Pulmonary artery endothelial cell (primary cell): ENCODE results near the gene CFD. TPM values are rescaled to one million over a fixed set of nuclear protein-coding genes. Genes with fewer than 3 reads are reported as not detected.
"Not testable (repeated sequence)": the region's sequence is repeated elsewhere in the genome, so short reads cannot be mapped to it uniquely, and the experiment has no call there.

Experiments
- DNase-seq: peaks from one replicate; pipeline ENCODE4 v3.0.0-alpha.2; 2011; ENCODE audit warnings: low read depth, low spot score
- total RNA-seq: library from RNA; depleted of rRNA; stranded (reverse); fragments of >200 nt; gene quantifications from 2 replicates; pipeline ENCODE4 v1.2.3, GENCODE V29; 2014

The CFD gene
- total RNA-seq = 0.49 and 3.6 TPM in 2 replicates

DNA sequence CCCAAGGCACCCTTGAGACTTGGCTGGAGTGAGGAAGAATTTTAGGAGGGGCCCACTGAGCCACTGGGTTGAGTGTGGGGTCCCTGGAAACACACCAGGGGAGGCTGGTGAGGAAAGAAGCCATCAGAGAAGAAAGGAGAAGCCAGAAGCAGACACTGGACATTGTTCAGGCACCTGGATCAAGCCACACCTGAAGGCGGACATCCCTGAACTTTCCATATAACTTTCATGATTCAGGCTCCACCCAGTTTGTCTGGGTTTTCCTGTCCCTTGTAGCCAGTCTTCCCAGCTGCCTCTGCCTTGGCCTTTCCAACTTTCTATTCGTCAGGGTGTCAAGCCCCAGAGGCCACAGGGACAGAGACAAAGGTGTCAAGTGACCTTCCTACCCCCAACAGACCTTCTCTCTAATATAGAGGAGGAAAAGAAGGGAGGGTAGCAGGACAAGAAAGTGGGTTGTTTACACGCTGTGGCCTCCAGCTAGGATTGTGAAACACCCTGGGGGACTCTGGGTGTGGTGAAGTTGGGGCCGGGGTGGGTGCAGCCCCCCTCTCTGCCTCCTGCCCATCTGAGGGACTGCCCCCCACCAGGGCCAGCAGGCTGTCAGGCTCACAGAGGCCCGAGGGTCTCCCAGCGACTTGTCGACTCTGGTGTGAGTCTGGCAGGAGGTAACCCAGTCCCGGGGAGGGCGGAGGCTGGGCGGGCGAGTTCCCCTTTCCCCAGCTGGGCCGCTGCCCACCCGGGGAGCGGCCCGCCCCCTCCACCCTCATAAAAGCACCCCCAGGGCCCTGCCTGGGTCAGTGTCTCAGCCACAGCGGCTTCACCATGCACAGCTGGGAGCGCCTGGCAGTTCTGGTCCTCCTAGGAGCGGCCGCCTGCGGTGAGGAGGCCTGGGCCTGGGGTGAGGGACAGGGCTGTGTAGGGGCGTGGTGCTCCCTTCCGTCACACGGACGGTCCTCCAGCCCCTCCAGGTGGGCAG lies at the start of gene CFD:
Gene CFD, plus strand, starts transcription at position 797 of the 976 bp plus-strand sequence. Its CDS starts 26 bp downstream, at position 823.
- DNase-seq = no peak

DNA sequence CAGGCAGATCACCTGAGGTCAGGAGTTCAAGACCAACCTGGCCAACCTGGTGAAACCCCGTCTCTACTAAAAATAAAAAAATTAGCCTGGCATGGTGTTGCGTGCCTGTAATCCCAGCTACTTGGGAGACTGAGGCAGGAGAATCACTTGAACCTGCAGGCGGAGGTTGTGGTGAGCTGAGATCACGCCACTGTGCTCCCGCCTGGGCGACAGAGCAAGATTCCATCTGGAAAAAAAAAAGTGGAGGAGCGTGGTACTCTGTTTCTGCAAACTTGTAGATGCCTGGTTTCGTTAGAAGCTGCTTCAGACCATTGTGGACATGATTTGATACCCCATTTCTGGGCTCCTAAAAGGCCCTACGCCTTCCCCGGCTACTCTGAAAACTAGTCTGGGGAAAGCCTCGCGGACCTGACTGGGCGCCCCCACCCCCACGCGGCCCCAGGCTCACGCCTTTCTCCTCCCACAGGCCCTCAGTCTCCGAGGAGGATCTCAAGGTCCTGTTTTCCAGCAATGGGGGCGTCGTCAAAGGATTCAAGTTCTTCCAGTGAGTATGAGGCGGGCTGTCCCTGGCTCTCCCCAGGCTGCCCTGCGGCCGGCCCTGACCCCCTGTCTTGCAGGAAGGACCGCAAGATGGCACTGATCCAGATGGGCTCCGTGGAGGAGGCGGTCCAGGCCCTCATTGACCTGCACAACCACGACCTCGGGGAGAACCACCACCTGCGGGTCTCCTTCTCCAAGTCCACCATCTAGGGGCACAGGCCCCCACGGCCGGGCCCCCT lies 49.2 kb upstream of the CFD start:
- DNase-seq = no peak

DNA sequence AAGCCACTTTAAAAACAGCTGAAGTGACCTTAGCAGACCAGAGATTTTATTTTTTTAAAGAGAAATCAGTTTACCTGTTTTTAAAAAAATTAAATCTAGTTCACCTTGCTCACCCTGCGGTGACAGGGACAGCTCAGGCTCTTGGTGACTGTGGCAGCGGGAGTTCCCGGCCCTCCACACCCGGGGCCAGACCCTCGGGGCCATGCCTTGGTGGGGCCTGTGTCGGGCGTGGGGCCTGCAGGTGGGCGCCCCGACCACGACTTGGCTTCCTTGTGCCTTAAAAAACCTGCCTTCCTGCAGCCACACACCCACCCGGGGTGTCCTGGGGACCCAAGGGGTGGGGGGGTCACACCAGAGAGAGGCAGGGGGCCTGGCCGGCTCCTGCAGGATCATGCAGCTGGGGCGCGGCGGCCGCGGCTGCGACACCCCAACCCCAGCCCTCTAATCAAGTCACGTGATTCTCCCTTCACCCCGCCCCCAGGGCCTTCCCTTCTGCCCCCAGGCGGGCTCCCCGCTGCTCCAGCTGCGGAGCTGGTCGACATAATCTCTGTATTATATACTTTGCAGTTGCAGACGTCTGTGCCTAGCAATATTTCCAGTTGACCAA lies 48.5 kb upstream of the CFD start:
- DNase-seq = no peak

DNA sequence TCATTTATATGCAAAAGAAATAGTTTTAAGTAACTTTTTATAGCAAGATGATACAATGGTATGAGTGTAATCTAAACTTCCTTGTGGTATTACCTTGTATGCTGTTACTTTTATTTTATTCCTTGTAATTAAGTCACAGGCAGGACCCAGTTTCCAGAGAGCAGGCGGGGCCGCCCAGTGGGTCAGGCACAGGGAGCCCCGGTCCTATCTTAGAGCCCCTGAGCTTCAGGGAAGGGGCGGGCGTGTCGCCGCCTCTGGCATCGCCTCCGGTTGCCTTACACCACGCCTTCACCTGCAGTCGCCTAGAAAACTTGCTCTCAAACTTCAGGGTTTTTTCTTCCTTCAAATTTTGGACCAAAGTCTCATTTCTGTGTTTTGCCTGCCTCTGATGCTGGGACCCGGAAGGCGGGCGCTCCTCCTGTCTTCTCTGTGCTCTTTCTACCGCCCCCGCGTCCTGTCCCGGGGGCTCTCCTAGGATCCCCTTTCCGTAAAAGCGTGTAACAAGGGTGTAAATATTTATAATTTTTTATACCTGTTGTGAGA lies 47.9 kb upstream of the CFD start:
- no peak for DNase-seq

DNA sequence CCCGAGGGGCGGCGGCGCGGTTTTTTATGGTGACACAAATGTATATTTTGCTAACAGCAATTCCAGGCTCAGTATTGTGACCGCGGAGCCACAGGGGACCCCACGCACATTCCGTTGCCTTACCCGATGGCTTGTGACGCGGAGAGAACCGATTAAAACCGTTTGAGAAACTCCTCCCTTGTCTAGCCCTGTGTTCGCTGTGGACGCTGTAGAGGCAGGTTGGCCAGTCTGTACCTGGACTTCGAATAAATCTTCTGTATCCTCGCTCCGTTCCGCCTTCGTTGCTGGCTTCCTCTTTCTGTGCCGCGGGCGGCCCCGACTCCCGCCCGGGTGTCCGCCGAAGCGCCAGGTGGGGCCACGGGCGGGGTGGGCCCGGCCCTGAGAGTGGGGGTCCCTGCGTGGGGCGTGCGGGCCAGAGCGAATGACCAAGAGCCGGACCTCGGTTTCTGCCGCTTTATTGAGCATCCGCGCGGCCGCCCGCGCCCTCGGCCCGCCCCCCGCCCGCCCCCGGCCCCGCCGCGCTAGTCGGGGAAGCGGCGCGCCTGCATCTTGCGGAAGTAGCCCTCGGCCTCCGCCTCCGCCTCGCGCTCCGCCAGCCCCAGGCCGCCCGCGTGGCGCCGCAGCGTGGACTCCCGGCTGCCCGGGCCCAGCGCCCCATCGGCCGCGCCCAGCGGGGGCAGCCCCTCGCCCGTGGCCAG lies 47.3 kb upstream of the CFD start:
- DNase-seq = no peak

DNA sequence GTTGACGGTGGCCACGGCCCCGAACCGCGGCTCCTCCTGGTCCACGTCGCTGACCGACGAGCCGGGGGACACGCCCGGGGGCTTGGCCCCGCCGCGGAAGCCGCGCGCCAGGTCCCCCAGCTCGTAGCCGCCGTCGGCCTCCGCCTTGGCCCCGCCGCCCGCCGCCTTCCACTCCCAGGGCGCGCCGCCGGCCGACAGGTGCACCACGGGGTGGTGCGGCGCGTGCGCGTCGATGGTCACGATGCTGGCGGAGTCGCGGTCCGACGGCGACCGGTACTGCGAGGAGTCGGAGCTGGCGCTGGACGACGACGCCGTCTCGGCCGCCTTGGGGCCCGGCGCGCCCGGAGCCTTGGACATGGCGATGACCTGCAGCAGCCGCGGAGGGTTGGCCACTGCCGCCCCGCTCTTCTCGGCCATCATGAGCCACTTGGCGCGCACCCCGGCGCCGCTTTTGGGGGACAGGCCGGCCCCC lies 46.7 kb upstream of the CFD start:
- no peak for DNase-seq

DNA sequence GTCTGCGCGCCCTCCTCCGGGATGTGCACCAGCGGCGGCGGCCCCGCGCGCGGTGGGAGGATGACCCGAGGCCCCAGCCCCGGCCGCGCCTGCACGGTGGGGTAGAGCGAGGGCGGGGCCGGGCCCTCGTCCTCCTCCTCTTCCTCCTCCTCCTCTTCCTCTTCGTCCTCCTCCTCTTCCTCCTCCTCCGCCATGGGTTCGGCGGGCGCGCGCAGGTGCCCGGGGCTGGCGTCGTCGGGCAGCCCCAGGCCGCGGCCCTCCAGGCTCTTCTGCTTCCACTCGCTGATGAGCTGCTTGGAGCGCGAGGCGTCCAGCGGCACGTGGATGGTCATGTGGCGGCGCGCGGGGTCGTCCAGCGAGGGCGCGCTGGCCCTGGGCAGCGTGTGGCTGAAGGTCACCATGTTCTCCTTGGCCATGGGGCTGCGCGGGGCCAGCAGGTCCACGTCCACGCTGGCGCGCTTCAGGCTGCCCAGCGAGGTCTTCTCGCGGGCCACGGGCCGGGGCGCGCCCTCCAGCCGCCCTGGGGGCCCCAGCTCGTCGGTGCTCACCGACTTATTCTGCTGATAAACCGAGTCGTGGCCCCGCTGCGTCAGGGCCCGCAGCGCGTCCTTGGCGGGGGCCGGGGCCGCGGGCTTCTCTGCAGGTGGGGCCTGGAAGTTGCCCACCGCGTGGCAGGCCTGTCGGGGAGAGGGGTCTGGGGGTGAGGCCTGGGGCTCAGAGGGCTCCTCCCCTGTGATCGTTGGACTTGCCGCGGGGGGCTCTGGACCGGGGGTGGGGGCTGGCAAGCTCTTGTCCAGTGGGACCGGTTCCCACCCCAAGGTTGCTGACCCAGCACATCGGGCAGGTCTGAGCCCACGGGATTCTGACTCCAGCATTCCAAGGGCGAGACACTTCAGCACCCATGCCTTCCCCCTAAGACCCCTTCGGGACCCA lies 46.0 kb upstream of the CFD start:
- no peak for DNase-seq

DNA sequence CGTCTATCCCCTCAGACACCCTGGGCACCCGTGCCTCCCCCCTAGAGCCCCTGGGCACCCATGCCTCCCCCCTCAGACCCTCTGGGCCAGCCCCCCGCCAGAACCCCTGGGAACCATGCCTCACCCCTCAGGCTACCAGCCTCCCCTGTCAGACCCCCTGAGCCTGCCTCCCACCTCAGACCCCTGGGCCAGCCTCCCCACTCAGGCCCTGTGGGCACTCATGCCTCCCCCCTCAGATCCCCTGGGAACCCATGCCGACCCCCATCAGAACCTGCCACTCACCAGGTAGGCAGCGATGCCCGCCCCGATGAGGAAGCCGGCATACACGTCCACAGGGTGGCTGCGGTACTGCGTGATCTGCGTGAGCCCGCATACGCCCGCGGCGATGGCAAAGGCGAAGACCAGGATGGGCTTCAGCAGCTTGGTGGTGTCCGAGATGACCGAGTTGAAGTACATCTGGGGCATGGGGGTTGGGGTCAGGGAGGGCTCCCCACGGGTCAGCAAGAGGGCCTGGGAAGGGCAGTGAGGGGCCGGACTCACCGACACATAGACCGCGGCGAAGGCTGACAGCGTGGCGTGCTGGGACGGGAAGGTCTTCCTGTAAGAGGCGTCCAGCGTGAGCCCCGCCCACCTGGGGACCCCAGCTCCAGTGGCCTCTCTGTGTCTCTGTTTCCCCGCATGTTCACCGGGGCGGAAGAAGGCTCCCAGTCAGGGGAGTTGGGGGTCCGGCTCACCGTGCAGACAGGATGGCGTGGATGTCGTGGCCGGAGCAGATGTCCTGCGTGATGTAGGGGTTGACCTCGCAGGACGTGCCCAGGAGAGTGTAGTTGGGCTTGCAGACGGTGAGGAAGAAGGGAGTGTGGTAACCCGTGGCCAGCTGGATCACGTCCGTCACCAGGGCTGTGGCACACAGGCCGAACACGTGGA lies 45.0 kb upstream of the CFD start:
- no peak for DNase-seq

DNA sequence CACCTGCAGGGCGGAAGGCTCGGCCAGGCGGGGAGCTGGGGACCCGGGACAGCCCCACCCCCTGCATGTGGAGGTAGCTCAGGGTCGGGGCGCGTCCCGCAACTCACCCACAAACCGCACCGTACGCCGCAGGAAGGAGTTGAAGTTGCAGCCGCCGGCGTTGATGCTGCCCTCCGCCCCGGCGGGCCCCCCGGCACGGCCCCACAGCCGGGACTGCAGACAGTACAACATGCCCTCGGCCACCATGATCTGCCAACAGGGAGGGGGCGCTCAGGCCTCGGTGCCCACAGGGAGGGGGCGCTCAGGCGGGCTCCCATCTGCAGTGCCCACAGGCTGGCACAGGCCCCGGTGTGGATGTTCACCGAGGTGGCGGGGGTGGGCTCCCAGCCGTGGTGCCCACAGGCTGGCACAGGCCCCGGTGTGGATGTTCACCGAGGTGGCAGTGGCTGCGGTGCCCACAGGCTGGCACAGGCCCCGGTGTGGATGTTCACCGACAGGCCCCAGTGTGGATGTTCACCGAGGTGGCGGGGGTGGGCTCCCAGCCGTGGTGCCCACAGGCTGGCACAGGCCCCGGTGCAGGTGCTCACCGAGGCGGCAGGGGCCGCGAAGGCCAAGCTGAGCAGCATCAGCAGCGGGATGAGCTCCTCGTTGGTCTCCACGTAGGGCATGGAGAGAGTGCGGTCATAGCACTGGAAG lies 44.2 kb upstream of the CFD start:
- no peak for DNase-seq

DNA sequence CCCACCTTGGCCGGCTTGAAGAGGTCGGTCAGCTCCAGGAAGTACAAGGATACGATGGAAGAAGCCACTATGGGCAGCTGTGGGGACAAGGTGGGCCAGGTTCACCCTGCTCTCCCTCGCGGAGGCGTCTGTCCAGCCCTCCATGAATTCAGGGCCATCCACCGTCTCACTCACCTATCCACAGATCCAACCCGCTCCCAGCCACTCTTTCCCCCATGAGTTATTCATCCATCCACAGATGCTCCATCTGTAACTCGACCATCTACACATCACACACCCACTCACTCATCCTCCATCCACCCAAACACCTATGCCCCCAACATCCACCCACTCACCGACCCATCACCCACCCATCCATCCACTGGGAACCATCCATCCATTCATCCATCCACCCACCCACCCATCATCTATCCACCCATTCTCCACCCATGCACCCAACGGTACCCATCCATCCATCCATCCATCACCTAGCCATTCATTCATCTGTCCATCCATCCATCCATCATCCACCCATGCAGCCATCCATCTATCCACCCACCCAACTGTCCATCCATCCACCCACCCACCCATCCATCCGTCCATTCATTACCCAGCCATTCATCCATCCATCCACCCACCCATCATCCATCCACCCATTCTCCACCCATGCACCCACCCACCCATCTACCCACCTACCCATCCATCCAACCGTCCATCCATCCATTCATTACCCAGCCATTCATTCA lies 43.5 kb upstream of the CFD start:
- DNase-seq = no peak

DNA sequence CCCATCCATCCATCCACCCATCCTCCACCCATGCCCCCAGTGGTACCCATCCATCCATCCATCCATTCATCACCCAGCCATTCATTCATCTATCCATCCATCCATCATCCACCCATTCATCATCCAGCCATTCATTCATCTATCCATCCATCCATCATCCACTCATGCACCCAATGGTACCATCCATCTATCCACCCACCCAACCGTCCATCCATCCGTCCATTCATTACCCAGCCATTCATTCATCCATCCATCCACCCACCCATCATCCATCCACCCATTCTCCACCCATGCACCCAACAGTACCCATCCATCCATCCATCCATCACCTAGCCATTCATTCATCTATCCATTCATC lies 43.0 kb upstream of the CFD start:
- DNase-seq = no peak

DNA sequence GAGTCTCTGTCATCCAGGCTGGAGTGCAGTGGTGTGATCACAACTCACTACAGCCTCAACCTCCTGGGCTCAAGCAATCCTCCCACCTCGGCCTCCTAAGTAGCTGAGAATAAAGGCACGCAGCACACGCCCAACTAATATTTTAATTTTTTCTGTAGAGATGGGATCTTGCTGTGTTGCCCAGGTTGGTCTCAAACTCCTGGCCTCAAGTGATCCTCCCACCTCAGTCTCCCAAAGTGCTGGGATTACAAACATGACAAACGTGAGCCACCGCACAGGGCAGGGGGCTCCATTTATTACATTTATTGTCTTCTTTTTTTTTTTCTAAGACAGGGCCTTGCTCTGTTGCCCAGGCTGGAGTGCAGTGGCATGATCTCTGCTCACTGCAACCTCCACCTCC lies 39.3 kb upstream of the CFD start:
- not testable (repeated sequence) for DNase-seq

DNA sequence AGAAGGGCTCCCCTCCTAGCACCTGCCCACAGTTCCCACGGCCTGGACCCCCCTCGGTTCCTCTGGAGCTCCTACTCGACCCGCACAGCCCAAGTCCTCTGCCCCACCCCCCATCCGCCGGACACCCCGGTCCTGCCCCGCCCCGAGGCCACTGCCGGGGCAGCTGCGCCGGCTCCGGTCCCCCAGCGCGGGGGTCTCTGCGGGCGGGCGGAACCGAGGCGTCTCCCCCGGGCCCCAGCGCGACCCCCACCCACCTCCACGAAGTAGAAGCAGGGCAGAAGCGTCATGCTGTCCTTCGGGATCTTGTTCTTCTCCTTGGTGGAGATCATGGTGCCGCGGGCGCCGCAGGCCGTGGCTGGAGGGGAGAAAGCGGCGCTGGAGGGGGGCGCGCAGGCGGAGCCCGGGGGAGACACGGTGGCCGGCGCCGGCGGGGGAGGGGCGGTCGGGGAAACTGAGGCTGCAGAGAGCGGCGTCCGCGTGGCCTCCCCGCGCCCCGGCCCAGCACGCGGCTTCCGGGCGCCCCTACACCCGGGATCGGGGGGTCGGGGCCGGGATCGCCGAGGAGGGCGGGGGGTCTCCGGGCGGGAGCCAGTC lies 38.1 kb upstream of the CFD start:
- no peak for DNase-seq

DNA sequence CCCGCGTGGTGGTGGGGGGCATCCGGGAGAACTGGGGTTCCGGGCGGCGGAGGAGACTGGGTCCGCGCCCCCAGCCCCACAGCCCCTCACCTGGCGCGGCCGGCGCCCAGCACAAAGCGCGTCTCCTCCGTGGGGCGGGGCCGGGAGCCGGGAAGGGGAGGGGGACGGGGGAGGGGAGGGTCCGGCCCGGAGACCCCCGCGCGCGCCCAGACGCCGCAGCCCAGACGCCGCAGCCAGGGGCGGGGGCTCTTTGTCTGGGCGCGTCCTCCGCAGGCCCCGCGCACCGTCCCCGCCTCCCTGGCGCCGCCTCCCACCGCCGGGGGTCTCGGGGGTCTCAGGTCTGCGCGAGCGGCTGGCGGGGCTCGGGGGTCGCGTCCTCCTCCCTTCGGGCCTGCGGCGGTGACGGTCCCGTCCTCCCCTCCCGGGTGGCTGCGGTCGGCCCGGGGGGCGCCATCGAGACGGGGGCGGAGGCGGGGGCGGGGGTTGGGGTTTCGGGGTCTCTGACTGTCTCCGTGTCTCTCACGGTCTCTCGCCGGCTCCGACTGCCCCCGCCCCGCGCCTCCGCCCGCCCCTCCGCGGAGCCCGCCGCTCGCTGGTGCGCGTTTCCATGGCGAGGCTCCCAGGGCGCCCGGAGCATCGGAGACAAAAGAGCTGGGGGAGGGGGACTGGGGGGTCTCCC lies 37.5 kb upstream of the CFD start, which contains the start of gene PLPPR3:
Gene PLPPR3, minus strand, starts transcription at position 131 of the 679 bp plus-strand sequence. CDS start 396 bp downstream, outside the sequence.
- no peak for DNase-seq

DNA sequence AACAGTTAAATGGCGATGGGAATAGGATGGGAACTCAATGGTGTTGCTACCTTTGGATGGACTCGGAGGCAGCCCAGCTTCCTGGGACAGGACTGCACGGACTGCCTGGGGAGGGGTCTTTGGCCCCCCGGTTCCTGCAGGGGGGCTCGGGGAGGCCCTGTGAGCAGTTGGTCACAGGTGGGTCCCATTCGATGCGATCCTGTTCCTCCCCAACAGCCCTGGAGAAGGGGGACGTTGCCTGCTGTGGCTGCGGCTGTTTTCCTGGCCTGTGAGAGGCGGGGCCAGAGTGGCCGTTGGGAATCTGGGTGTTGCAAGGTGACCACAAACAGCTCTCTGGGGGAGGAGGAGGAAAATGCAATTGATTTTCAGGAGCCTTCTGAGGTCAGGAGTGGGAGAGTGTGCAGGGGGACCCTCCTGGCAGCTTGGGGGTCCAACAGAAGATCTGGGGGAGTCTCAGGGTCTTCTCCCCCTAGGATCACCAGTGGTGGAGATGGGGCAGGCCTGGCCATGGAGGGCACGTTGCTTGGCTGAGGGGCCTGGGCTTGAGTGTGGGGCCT lies 35.8 kb upstream of the CFD start:
- no peak for DNase-seq

DNA sequence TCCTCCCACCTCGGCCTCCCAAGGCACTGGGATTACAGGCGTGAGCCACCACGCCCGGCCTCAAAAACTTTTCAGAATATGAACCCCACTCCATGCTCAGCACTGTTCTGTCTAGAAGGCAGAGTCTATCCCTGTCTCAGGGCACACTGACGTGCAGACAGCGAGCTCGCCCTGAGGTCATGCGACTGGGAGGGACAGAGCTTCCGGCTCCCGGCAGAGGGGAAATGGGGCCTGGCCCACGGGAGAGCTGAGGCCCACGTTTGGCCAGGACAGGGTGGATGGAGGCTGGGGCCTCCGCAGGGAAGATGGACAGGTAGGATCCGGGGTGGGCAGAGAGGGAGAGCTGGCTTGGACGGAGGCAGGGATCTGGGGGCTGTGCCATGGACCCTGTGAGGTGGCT lies 34.6 kb upstream of the CFD start:
- DNase-seq = no peak
